ENCODE results near the gene SLC22A17. TPM values are rescaled to one million over a fixed set of nuclear protein-coding genes. Genes with fewer than 3 reads are reported as not detected.
A peak's percentile ranks its signal among the peaks of the same experiment; 100 is the strongest.

Gene SLC22A17
- total and polyA plus RNA-seq, 9 of the 15 experiments (the other 6 are each of a cell fraction or from before 2014, with no cell fraction given) = 0.07 to 0.09 TPM; not detected in 7

- no peaks in the 10 kb centered on the region for H4K20me1 ChIP-seq (replicated peaks; ENCODE audit: control insufficient read depth, insufficient read depth, low read length)
- H3K4me1 ChIP-seq (replicated peaks in 1 of 2; ENCODE audit: control insufficient read depth in 2 of 2, insufficient read depth in 2 of 2, low read length in 2 of 2) = no peaks in the 10 kb centered on the region; a peak in 2 of 5 replicates
- peaks cover 0 to 2% of the 10 kb centered on the region in 2 experiments; a peak in 1 of 5 replicates for H3K27me3 ChIP-seq (ENCODE audit: control insufficient read depth in 2 of 2, insufficient read depth in 2 of 2, low read length in 2 of 2)
- no peak for TF ChIP-seq FOXP1 (CRISPR knock-in tag; IDR thresholded peaks at IDR 0.05)
- TF ChIP-seq ZNF592 (IDR thresholded peaks at IDR 0.05) = no peak
- TF ChIP-seq GTF3C2 (IDR thresholded peaks at IDR 0.05; ENCODE audit: borderline replicate concordance, extremely low read depth, insufficient read length) = no peak
- no peak for TF ChIP-seq TOE1 (IDR thresholded peaks at IDR 0.05; ENCODE audit: borderline replicate concordance)
- no peak for TF ChIP-seq TOE1 (CRISPR knock-in tag; IDR thresholded peaks at IDR 0.05; ENCODE audit: borderline replicate concordance, low read depth)
- peak; percentile 35 for TF ChIP-seq ZFP36 (IDR thresholded peaks at IDR 0.05; ENCODE audit: low read depth, low read length, partially characterized antibody)
- no peak for TF ChIP-seq TAF9B (IDR thresholded peaks at IDR 0.05; ENCODE audit: partially characterized antibody)
- ChIA-PET CTCF (ENCODE audit: low intra/inter-chr PET ratio) (no interaction called here), POLR2A (no interaction called here)
- no peak overlapping the region for H3K9ac ChIP-seq (ENCODE audit: insufficient read depth in 1 of 2, low read depth in 2 of 2, low read length in 2 of 2)
- no TSS peak for BruUV-seq (replicated peaks)
- no peaks in the 10 kb centered on the region for H3K9me3 ChIP-seq (replicated peaks; ENCODE audit: control insufficient read depth, insufficient read depth, low read depth, low read length)
- FAIRE-seq (no peak), ATAC-seq (no peak), DNase-seq (ENCODE audit: extremely low read depth in 1 of 4, low spot score in 3 of 4) (no peak)
- H2AFZ ChIP-seq (ENCODE audit: low read depth, low read length) = no peak overlapping the region
- H3K4me2 ChIP-seq (ENCODE audit: insufficient read depth, low read length) = no peak overlapping the region
- H3K79me2 ChIP-seq (ENCODE audit: control insufficient read depth, insufficient read depth, low read length) = no peaks in the 10 kb centered on the region
- H3K9me1 ChIP-seq (ENCODE audit: control insufficient read depth, insufficient read depth, low read length) = no peaks in the 10 kb centered on the region
- no peak overlapping the region for H3K27ac ChIP-seq (ENCODE audit: extremely low read depth, low read depth, low read length)
- no peaks in the 10 kb centered on the region for H3K36me3 ChIP-seq (ENCODE audit: control insufficient read depth, insufficient read depth, low read length)
- H3K4me3 ChIP-seq = no peak overlapping the region
- intact Hi-C loops (cut with micrococcal nuclease) = no loop called here
- in situ Hi-C loops (cut with MboI) = loop anchor here (5.0 kb wide), 1 partner anchor 597 kb away; no protein-coding TSS in a partner anchor
- 0% methylated on average over 1 of the region's 1 CpG for WGBS (ENCODE audit: insufficient coverage, low coverage, missing lambda C conversion rate)
These were observed 13.0 kb downstream of the SLC22A17 start for GRCh38 chr14:23339506-23340268.
